A549 (cell line): Measurements from ENCODE around the gene AGAP3.
A peak's percentile ranks its signal among the peaks of the same experiment; 100 is the strongest.

Source experiments
- CHD4 ChIP-seq: fragments of 200-600 bp; sonication (generic); IDR thresholded peaks from 2 replicates; pipeline ENCODE4 v1.6.1; 2016; ENCODE audit warnings: antibody characterized with exemption, mild to moderate bottlenecking, borderline replicate concordance
- HEYL ChIP-seq: fragments of 250-450 bp; sonication (Bioruptor Pico); IDR thresholded peaks from 2 replicates; pipeline ENCODE4 v1.8.0; 2021; ENCODE audit warnings: mild to moderate bottlenecking, moderate library complexity
- POLR2A ChIP-seq: IDR thresholded peaks from 2 replicates; pipeline ENCODE4 v1.6.1; 2012; ENCODE audit warnings: mild to moderate bottlenecking, low read length
- RAD21 ChIP-seq, 2 experiments: fragments of >200 bp in 1 of 2; sonication (Bioruptor Twin) in 1 of 2; formaldehyde crosslinking in 1 of 2; IDR thresholded peaks in 1 of 2; conservative IDR thresholded peaks in 1 of 2; 2 replicates in 1 of 2; 3 replicates in 1 of 2; pipeline ENCODE4 v1.6.1; 2012 to 2018; ENCODE audit warnings: inconsistent platforms in 1 of 2
- TF ChIP-seq, protein P1 (sequence below): IDR thresholded peaks from 2 replicates; pipeline ENCODE4 v1.6.1; 2012

DNA sequence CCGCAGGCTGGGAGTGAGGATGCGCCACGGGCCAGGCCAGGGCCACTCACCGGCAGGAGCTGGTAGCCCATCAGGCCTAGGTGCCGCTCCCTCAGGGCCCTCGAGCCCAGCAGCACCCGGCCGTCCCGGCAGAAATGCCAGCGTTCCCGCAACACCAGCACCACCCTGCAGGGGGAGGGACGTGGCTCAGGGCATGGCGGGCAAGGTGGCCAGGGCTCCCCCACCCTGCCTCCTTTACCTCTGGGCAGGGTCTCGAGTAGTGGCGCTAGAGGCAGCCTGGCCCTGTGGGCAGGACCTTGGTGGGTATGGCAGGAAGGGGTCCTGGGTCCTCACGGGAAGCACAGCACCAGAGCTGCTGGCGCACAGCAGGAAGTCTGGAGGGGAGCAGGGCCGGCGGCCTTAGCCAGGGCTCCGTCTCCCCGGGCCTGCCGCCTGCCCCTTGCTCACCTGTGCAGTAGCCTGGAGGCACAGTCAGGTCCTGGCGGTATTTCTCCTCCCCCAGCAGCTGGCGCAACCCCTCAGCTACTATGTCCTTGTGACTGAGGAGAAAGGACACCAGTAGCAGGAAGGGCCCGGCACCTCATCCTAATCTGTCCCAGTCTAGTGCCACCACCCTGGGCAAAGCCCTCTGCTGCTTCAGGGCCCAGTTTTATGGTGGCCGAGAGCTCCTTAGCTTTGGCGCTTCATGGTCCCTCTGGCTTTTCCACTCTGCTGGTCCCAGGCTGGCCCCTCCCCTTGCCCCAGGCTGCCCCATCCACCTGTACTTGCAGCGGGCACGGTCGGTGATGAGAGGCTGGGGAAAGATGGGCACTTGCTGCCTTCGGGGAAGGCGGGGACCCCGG lies 9.2 kb upstream of the AGAP3 start:
- TF ChIP-seq POLR2A (0 out of 2 replicates have a peak, but pooled peaks have one; percentile 2), RAD21 (conservative IDR thresholded peaks at IDR 0.05 in 1 of 2, IDR thresholded peaks at IDR 0.05 in 1 of 2) (0 out of 5 replicates have a peak, but pooled peaks of 1 of the 2 experiments have one; percentile 10), HEYL (CRISPR knock-in tag) (no peak), CHD4 (no peak)
- TF ChIP-seq, protein P1, sequence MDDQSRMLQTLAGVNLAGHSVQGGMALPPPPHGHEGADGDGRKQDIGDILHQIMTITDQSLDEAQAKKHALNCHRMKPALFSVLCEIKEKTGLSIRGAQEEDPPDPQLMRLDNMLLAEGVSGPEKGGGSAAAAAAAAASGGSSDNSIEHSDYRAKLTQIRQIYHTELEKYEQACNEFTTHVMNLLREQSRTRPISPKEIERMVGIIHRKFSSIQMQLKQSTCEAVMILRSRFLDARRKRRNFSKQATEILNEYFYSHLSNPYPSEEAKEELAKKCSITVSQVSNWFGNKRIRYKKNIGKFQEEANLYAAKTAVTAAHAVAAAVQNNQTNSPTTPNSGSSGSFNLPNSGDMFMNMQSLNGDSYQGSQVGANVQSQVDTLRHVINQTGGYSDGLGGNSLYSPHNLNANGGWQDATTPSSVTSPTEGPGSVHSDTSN: peak; percentile 82
